ENCODE results near the gene CMIP.

GRCh38 chr16:81607006-81607405, 162.4 kb downstream of the CMIP start:
- TF ChIP-seq SUZ12 (IDR thresholded peaks at IDR 0.05; ENCODE audit: extremely low read depth, insufficient read depth, insufficient read length) = no peak
- TF ChIP-seq YY1 (IDR thresholded peaks at IDR 0.05; ENCODE audit: insufficient read depth, insufficient read length) = no peak

Measured in NT2/D1 (cell line).